Stimulated activated CD4-positive, alpha-beta T cell treated with anti-CD3 and anti-CD28 coated beads, Interleukin-1b, Interleukin-23, amount 100 ng/mL, for 4 hours (primary cell): Measurements from ENCODE around the gene DGCR8.

Experiments used
- DNase-seq, 2 donors: peaks; one replicate each; pipeline ENCODE4 v3.0.0-alpha.2; 2020; ENCODE audit warnings: low read depth in 2 of 2

Gene DGCR8

GRCh38 chr22:20124083-20124787 is 44.2 kb downstream of the DGCR8 start:
- no peak for DNase-seq

- DNase-seq, result no peak
Observed at GRCh38 chr22:20125201-20126174, 45.4 kb downstream of the DGCR8 start.

- DNase-seq, result no peak
Observed at GRCh38 chr22:20126284-20127029, 46.4 kb downstream of the DGCR8 start.

- DNase-seq, result no peak
Observed at GRCh38 chr22:20127318-20127868, 47.4 kb downstream of the DGCR8 start.

GRCh38 chr22:20127869-20128618 is 48.0 kb downstream of the DGCR8 start:
- DNase-seq, result no peak

GRCh38 chr22:20128619-20128901 is 48.5 kb downstream of the DGCR8 start:
- DNase-seq, result no peak

GRCh38 chr22:20128902-20129746 is 49.1 kb downstream of the DGCR8 start:
- peak; percentile 40 to 43 for DNase-seq

GRCh38 chr22:20129747-20130014 is 49.6 kb downstream of the DGCR8 start:
- no peak for DNase-seq

- no peak for DNase-seq
Observed at GRCh38 chr22:20130319-20130718, 50.3 kb downstream of the DGCR8 start.

GRCh38 chr22:20130731-20131596 is 50.9 kb downstream of the DGCR8 start:
- peak; percentile 65 to 85 for DNase-seq

- DNase-seq, result peak; percentile 27 to 62
Observed at GRCh38 chr22:20131597-20131858, 51.5 kb downstream of the DGCR8 start, which contains the start of gene ZDHHC8. Gene ZDHHC8, plus strand, starts transcription at chr22:20131804. Its CDS starts 144 bp downstream, at chr22:20131948.

- DNase-seq, result no peak
Observed at GRCh38 chr22:20131859-20132685, 52.0 kb downstream of the DGCR8 start.

- DNase-seq, result no peak
Observed at GRCh38 chr22:20132686-20133246, 52.7 kb downstream of the DGCR8 start.

GRCh38 chr22:20133930-20134549 is 54.0 kb downstream of the DGCR8 start:
- no peak for DNase-seq

GRCh38 chr22:20135265-20135664 is 55.2 kb downstream of the DGCR8 start:
- no peak for DNase-seq

- no peak for DNase-seq
Observed at GRCh38 chr22:20135806-20136602, 56.0 kb downstream of the DGCR8 start.

- DNase-seq, result no peak
Observed at GRCh38 chr22:20136603-20136873, 56.5 kb downstream of the DGCR8 start.

- DNase-seq, result no peak
Observed at GRCh38 chr22:20137113-20137512, 57.1 kb downstream of the DGCR8 start.
